ENCODE data around the gene PLEKHM1. TPM values are rescaled to one million over a fixed set of nuclear protein-coding genes. Genes with fewer than 3 reads are reported as not detected.

The PLEKHM1 gene
- total and polyA plus RNA-seq, 2 of the 4 experiments (the other 2 are of a cell fraction): 4.7 to 16.4 TPM

DNA sequence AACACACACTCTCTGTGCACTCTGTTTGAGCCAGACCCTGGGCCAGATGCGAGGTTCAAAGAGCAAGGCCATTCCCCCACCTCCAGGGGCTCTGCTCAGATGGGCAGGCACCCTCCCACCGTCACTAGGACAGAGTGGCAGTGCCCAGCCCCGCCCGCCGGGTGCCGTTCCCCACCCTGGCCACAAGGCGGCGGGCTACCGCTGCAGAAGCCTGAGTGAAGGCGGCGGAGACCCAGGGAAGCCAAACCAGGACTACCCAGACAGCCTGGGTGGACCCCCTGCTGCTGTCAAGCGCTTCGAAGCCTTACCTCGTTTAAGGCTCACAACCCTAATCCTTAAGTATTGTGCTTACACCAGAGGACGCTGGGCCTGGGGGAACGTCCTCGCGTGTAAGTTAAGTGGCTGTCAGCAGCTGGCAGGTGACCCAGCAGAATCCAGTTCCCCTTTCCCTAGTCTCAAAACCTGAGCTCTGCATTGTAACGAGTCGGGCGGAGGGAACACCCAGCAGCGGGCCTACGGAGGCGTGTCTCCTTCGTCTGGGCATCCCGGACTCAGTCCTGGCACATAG, 62.4 kb downstream of the PLEKHM1 start:
- Histone ChIP-seq H3K18ac (ENCODE audit: low read depth, low read length) (no peak overlapping the region), H2AK5ac (ENCODE audit: low read depth, low read length) (peak overlapping the region; percentile 78; the same call in 1 of the 2 replicates), H4K91ac (ENCODE audit: insufficient read depth, low read depth, low read length) (no peak overlapping the region), H3K4me1 (ENCODE audit: control insufficient read depth, insufficient read depth, low read length) (peaks cover 6% of the 10 kb centered on the region; the same call in 1 of the 2 replicates), H3K27me3 (ENCODE audit: control insufficient read depth, insufficient read depth, low read length) (peaks cover 52% of the 10 kb centered on the region), H3K4me3 (ENCODE audit: insufficient read depth, low read depth, low read length) (no peak overlapping the region), H3K9ac (ENCODE audit: low read depth, low read length) (no peak overlapping the region), H4K5ac (ENCODE audit: low read depth, low read length) (no peak overlapping the region), H2BK15ac (ENCODE audit: low read depth, low read length) (no peak overlapping the region), H3K79me1 (ENCODE audit: low read depth in 1 of 2, low read length in 2 of 2) (no peaks in the 10 kb centered on the region), H3K9me1 (ENCODE audit: insufficient read depth, low read length) (no peaks in the 10 kb centered on the region), H3K14ac (replicated peaks; ENCODE audit: low read depth, low read length) (no peak overlapping the region), H3K27ac (ENCODE audit: insufficient read depth, low read length) (no peak overlapping the region), H3K36me3 (ENCODE audit: control insufficient read depth, insufficient read depth, low read length) (no peaks in the 10 kb centered on the region), H2BK5ac (ENCODE audit: low read depth, low read length, poor library complexity, severe bottlenecking) (no peak overlapping the region), H3K9me3 (ENCODE audit: control insufficient read depth, insufficient read depth, low read length) (0 out of 2 replicates have a peak, but pooled peaks cover 2% of the 10 kb centered on the region), H4K20me1 (ENCODE audit: insufficient read depth, low read length) (peaks cover 16% of the 10 kb centered on the region; the same call in 1 of the 2 replicates), H3K4me2 (ENCODE audit: low read depth, low read length) (peak overlapping the region; percentile 21), H3K23ac (ENCODE audit: low read depth, low read length) (peak overlapping the region; percentile 83; the same call in 1 of the 2 replicates), H2AFZ (replicated peaks; ENCODE audit: low read length, poor library complexity) (peak overlapping the region; percentile 72), H2BK120ac (ENCODE audit: low read depth, low read length) (no peak overlapping the region), H3K4ac (ENCODE audit: low read depth, low read length) (no peak overlapping the region), H3K56ac (ENCODE audit: extremely low read depth, insufficient read depth, low read length) (no peak overlapping the region), H2BK20ac (ENCODE audit: low read depth, low read length) (no peak overlapping the region), H2AK9ac (replicated peaks; ENCODE audit: low read depth, low read length, poor library complexity) (no peak overlapping the region), H4K8ac (ENCODE audit: low read depth in 2 of 2, low read length in 2 of 2) (no peak overlapping the region)
- in situ Hi-C loops (cut with MboI; ENCODE audit: low sequenced_read_pairs): no loop called here
- WGBS, 2 experiments (ENCODE audit: extremely low coverage in 2 of 2, insufficient read length in 1 of 2): 2% methylated on average over 13 of the region's 26 CpGs; no CpG with 5 or more reads in 1 of the 2 experiments
- peak; percentile 78 for ATAC-seq (ENCODE audit: low read depth)
- DNase-seq: peak; percentile 42
- TF ChIP-seq RAD21 (IDR thresholded peaks at IDR 0.05; ENCODE audit: low read length) (peak; percentile 75), SMC3 (IDR thresholded peaks at IDR 0.05; ENCODE audit: low read depth, low read length) (peak; percentile 73), CTCF (conservative IDR thresholded peaks at IDR 0.05; ENCODE audit: low read depth, low read length) (peak; percentile 86), MAZ (IDR thresholded peaks at IDR 0.05; ENCODE audit: borderline replicate concordance, low read depth, low read length) (peak; percentile 83), BHLHE40 (IDR thresholded peaks at IDR 0.05; ENCODE audit: low read depth, low read length) (no peak)
- CTCF ChIA-PET: no interaction called here
- intact Hi-C loops (cut with micrococcal nuclease): loop anchor here (10.0 kb wide), 1 partner anchor 427 kb away; no protein-coding TSS in a partner anchor
- no TSS peak for BruUV-seq (replicated peaks)
- dilution Hi-C loops (cut with HindIII; ENCODE audit: low sequenced_read_pairs, unreplicated experiment): no loop called here
- POLR2A ChIA-PET (ENCODE audit: unreplicated experiment): no interaction called here
